NCI-H748 (cell line): ENCODE data around the gene FADD.
"Not testable (repeated sequence)": the region's sequence is repeated elsewhere in the genome, so short reads cannot be mapped to it uniquely, and the experiment has no call there.

Experiments used
- DNase-seq: peaks from one replicate; lab custom pipeline; 2025; ENCODE audit not compliant: unreplicated experiment; lab: John Stamatoyannopoulos, UW

Gene FADD

DNA sequence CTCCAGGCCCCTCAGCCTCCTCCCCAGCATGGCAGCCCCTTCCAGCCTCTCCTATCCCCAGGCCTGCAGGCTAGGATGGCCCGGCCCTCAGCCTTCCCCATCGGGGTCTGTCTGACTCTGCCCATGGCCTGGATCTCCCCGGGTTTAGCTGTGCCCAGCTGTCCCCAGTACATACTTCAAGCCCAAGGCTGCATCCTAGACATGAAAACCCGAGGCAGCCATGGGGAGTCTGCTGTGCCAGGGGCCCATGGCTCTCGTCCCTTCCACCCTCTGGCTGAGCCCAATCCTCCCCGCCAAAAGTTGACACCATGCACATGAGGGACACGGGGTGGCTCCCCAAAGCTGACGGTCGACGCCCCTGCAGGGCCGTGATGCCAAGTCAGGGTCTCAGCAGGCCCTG lies 22.2 kb upstream of the FADD start:
- DNase-seq = no peak

DNA sequence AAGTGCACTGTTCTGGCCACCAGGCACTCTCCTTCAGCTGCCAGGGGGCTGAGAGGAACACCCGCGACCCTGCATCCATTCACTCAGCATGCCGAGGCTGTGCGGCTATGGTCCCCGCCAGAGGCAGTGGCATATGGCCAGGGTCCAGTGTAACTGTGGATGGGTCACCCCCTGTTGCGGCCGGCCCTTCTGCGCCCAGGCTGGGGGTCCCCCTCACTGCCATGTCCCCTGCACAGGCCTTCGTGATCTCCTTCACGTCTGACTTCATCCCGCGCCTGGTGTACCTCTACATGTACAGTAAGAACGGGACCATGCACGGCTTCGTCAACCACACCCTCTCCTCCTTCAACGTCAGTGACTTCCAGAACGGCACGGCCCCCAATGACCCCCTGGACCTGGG lies 20.8 kb upstream of the FADD start:
- DNase-seq = no peak

DNA sequence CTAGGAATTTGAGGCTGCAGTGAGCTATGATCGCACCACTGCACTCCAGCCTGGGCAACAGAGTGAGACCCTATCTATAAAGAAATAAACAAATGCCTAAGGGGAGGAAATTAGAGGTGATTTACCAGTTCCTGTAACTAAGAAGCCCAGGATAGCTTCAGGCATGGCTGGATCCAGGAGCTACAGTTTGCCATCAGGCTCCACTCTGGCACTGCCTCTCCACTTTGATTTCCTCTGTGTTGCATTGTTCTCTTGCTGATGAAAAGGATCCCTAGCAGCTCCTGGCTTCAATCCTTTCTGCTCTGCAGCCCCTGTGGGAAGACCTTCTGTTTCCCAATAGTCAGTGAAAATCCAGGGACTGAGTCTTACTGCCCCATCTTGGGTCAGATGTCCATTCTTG lies 20.1 kb upstream of the FADD start:
- no peak for DNase-seq

DNA sequence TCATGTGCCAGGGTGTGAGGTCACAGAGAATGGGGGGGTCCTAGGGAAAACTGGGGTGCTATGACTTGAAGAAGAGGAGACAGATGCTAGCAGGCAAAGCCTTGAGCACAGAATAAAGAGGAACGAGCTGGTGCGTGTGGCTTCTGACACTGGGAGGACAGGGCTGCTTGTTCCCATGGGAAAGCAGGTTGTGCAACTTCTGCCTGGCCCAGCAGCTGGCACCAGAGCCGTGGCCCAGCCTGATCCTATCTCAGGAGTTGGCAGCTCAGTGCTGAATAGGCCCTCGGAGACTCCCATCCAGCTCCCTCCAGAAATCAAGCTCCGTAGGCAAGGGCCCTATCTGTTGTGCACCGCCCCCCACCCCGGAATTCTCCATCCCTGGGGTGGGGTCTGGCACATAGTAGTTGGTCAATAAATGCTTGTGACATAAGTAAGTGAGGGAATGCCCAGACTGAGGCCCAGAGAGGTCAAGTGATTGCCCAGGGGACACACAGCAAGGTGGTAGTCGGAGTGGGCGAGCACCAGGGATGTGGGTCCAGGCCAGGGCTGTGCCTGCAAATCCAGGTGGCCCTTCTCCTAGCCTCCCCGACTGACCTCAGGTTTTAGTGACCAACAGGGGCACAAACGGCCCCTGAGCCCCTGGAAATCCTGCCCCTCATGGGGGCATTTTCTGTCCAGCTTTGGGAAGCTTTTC lies 19.5 kb upstream of the FADD start:
- no peak for DNase-seq

DNA sequence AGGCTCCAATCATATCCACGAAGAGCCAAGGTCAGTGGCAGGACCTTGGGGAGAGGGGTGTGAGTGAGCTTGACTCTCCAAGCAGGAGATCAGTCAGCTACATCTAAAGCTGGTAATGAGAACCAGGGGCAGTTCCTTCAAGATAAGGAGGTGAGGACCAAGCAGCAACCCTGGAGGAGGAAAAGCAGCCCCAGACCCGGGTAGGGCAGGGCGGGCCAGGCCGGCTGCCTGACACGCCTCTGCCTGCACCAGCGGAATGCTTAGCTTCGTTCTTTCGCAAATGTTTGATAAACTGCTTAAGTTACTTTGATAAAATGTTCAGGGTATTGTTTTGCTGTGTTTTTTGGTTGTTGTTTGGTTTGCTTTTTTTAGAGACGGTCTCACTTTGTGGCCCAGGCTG lies 18.7 kb upstream of the FADD start:
- DNase-seq = no peak

DNA sequence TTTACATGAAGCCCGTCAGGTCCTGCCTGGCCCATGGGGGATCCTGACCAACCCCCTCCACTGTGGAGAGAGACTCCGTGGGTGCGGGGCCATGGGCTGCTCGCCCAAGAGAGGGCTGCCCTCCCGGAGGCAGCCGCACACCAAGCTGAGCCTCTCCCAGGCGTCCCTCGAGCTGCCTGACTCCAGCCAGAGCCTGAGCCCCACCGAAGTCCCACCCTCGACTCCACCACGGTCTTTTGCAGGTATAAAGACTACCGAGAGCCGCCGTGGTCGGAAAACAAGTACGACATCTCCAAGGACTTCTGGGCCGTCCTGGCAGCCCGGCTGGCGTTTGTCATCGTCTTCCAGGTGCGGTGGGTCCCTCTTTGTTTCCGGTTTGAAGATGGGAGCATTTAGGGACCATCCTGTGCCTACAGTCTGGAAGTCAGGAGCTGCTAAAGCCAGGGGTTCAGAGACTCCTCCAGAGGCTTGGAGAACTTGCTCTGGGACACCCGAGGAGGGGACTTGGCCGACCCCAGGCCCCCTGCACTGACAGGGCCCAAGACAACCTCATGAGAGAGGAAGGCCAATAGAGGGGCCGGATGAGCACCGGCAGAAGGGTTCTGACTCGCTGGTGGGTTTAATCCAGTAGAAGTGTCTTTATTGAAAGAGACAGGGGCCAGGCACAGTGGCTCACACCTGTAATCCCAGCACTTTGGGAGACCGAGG lies 17.6 kb upstream of the FADD start:
- DNase-seq = no peak

DNA sequence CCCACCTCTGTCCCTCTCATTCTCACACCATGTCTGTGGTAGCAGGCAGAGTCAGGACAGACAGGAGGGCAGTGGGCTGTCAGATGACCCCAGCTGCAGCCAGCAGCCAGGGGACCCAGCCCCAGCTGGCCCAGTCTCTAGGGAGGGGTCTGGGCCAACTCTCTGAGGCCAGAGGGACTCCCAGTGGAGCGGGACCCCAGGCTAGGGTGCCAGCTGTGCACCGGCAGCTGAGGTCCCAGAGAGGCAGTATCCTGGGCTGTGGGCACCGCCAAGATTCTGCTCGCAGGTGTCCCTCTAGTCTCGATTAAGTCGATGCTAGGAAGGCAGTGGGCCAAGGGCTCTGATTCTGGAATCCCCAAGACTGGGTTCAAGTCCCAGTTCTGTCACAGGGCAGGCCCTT lies 16.7 kb upstream of the FADD start:
- no peak for DNase-seq

DNA sequence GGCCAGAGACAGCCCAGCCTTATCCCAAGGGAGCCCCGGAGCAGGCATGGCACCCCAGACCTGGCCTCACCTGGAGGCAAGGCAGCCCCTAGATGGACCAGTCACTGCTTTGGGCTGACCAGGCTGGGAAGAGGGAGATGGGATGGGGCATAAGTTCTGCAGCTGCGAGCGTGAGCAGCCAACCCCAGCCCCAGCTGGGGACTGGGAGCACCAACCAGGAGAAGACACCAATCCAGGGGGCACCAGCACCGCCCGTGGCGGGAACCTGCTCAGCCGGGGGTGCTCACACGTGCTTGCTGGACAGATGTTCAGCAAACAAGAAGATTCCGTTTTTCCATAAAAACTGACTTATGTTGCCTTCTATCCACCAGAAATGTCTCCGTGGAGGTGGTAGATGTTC lies 16.2 kb upstream of the FADD start:
- DNase-seq = no peak

DNA sequence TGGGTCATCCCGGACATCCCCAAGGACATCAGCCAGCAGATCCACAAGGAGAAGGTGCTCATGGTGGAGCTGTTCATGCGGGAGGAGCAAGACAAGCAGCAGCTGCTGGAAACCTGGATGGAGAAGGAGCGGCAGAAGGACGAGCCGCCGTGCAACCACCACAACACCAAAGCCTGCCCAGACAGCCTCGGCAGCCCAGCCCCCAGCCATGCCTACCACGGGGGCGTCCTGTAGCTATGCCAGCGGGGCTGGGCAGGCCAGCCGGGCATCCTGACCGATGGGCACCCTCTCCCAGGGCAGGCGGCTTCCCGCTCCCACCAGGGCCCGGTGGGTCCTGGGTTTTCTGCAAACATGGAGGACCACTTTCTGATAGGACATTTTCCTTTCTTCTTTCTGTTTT lies 15.3 kb upstream of the FADD start:
- no peak for DNase-seq

DNA sequence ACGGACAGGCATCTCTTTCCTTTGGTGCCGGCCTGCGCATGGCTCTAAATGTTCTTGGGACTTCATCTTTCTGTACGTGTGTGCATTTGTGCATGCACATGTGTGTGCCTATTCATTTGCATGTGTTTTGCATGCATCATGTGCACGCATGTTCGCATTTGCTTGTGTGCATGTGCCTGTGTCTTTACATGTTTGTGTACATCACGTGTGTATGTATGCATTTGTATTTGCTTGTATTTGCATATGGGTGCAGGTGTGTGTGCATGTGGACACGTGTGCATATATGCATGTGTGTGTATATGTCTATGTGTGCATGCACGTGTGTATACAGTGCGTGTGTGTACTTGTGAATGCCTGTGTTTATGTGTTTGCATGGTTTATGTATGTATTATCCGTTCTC lies 13.5 kb upstream of the FADD start:
- no peak for DNase-seq

DNA sequence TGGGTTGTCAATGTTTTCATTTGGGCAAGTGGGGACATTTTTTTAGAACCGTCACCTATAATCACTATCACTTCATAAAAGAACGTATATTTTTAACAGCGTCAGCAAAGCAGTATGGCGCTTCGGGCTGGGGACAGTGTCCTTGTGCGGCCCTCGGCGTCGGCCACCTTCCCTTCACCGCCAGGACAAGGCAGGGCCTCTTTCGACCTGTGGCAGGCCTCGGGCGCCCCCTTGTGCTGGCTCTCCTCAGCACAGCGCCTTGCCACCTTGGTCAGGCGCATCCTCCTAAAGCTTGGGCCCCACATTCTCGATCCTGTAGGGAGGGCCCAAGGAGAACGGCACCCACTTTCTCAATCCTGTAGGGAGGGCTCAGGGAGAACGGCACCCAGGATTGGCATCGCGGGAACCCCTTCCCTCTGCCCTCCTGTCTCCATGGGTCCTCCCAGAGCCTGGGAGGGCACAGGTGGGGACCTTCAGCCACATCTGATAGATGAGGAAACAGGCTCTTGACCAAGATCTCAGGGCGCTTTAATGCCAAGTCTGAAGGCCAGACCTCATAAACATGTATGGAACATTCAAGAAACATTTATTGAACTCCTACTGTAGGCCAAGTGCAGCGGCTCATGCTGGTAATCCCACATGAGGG lies 11.5 kb upstream of the FADD start:
- DNase-seq = peak; percentile 73

DNA sequence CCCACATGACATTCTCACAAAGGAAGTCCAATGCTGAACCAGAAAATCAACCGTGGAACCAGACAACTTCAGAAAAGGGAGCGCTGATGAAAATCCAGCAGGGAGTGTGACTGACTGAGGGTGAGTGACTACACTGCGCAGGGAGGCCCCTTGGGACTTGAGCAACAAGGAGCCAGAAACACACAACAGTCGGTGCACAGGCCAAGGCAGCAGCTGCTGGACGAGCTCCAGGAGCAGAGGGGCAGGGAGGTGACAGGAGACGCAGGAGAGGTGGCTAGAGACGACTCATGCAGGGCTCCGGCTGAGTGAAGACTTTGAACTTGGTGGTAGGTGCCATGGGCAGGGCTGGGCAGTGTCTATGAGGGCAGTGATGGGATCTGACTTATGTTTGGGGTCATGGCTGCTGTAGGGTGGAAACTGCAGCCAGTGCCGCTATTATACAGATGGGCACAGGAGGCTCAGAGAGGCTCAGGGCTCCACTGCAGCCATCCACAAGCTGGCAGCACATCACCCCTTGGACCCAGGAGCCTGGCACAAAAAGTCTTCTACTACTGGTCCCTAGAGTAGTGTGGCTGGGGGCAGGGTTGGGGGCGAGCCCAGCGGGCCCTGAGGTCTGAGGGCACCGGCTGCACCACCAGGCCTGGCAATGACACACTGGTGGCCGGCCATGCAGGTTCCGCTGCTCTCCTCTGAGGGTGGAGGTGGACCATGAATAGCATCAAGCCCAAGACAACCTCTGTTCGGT lies 10.3 kb upstream of the FADD start:
- no peak for DNase-seq

DNA sequence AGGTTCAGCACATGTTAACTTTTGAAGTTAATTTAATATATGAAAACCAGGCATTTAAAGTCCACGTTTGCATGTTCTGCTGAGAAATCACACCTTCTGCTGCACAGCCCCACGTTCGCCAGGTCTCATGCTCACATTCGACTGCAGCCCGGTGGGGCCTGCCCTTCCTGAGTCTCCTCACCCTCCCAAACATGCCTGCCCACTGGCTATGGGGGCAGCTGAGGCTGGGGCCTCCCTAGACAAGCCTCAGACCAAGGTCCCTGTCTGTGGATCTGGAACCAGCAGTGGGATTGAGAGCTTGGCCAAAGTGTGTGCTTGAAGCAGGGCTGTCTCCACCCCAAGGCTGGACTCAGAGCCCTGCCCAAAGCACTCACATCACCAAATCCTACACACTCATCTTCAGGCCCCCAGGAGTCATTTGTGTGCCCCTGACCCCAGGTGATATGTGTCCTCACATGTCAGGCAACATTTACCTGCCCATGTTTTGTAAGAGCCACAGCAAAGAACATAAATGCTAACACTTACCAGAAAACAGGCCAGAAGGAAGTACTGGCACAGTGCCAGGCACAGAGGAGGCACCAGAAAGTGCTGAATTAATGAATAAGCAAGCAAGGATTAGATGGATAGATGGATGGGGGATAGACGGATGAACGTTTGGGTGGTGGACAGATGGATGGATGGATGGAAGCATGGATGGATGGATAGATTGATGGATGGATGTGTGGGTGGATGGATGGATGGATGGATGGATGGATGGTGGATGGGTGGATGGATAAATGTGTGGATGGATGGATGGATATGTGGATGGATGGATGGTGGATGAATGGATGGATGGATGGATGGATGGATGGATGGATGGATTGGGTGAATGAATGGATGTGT lies 9.4 kb upstream of the FADD start:
- DNase-seq = no peak

DNA sequence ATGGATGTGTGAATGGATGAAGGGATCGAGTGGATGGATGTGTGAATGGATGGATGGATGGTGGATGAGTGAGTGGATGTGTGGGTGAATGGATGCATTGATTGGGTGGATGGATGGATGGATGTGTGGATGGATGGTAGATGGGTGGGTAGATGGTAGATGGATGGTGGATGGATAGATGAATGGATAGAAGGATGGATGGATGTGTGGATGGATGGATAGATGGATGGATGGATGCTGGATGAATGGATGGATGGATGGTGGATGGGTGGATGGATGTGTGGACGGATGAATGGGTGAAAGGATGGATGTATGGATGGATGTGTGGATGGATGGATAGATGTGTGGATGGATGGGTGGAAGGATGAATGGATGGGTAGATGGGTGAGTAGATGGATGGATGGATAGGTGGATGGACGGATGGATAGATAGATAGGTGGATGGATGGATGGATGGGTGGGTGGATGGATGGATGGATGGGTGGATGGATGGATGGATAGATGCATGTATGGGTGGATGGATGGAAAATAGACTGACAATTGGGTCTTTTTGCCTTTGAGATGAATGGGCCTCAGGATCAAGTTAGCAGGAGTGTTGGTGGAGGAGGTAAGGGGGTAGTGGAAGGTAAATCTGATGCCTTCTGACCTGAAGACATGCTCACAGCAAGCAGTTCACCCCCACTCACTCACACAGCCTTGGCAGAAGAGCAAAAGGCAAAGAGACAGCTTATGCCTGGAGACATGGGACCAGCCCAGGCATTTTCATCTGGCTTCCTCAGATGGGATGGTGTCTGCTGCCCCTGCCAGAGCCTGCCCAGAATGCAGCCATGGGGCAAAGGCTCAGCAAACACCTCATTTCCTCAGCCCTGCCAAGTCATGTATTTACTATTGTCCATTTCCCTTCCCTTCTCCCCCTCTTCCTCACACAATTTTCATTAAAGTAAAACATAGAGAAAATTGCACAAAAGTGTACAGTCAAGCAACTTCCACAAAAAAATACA lies 8.0 kb upstream of the FADD start:
- DNase-seq = no peak

DNA sequence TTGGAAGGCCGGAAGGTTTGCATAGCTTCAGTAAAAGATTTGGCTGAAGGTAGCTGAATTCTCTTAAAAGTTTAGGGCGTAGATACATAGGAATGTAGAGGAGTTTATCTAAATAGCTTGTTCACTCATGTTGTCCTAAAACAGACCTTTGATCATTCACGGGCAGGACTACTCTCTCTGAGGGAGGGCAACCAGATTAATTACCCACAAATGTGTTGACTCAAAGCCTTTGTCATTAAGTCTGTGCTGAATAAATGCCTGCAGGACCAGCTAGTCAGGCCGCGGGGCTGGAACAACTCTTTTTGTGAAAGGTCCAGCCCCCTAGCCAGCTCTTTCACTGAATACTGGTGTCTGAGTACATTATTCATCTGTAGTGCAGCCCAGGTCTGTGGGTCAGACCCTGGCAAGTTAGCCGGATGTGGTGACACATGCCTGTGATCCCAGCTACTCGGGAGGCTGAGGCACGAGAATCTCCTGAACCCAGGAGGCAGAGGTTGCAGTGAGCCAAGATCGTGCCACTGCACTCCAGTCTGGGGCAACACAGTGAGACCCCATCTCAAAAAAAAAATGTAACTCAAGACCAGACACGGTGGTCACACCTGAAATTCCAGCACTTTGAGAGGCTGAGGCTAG lies 2.8 kb upstream of the FADD start:
- no peak for DNase-seq

DNA sequence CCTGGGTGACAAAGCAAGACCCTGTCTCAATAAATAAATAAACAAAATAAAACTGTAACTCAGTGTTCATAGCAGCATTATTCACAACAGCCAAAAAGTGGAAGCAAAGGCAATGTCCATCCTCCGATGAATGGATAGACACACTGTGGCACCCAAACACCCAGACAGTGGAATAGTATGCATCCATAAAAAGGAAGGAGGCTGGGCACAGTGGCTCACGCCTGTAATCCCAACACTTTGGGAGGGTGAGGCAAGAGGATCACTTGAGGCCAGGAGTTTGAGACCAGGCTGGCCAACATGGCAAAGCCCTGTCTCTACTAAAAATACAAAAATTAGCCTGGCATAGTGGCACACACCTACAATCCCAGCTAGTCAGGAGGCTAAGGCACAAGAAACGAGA lies 2.0 kb upstream of the FADD start:
- DNase-seq = not testable (repeated sequence)

DNA sequence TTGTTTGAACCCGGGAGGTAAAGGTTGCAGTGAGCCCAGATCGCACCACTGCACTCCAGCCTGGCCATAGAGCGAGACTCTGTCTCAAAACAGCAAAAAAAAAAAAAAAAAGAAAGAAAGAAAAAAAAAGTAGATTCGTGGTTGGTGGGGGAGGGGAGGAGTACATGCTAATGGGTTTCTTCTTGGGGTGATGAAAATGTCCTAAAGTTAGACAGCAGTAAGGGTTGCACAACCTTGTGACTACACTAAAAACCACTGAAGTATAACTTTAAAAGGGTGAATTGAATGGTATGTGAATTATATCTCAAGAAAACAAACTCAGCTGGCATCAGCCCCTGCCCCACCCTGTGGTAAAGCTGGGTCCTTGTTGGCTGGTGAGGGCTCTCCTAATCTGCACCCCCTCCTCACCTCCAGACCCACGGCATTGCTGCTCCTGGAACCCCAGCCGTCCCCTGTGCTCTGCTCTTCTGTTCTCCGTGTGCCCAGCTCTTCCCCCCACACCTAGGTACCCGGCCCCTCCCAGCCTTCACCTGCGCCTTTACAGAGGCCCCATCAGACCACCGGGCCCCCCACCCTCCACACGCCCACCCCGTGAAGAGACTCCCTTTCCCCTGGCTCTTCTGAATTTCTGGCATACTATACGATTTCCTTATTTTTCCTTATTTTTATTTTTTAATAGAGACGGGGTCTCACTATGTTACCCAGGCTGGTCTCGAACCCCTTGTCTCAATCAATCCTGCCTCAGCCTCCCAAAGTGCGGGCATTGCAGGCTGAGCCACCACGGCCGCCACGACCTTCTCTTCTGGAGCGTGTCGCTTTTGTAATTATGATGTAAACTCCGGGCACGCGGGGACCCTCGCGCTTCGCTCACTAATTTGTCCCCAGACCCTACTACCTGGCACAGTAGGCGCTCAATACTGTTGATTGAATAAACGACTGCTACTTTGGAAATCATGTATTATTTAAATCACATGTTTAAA lies 924 bp upstream of the FADD start:
- DNase-seq = no peak
